ENCODE measurements around the gene EMSY.

GRCh38 chr11:76453248-76453647 is 8.4 kb downstream of the EMSY start:
- TF ChIP-seq CTCF (IDR thresholded peaks at IDR 0.05) (no peak), POLR2A (IDR thresholded peaks at IDR 0.05) (no peak)

All from Peyer's patch (tissue), 4 donors.